Activated naive CD4-positive, alpha-beta T cell treated with anti-CD3 and anti-CD28 coated beads, Interleukin-2, amount 50 U/mL, for 72 hours (primary cell): ENCODE results near the gene NMNAT2. TPM values are rescaled to one million over a fixed set of nuclear protein-coding genes. Genes with fewer than 3 reads are reported as not detected.
"Not testable (repeated sequence)": the region's sequence is repeated elsewhere in the genome, so short reads cannot be mapped to it uniquely, and the experiment has no call there.

ENCODE experiments used
- ATAC-seq, 2 donors: fragments of 150-1000 bp; cut with Tn5 transposase; 2 replicates each; pipeline ENCODE4 v1.10.0; 2021; ENCODE audit warnings: mild to moderate bottlenecking in 2 of 2, moderate library complexity in 2 of 2
- DNase-seq, 2 donors: peaks; one replicate each; pipeline ENCODE4 v3.0.0; 2021 to 2022; ENCODE audit warnings: low spot score in 2 of 2
- H3K27ac Mint-ChIP-seq, 2 donors: one replicate each; pipeline ENCODE4 v1.8.0; 2022; ENCODE audit warnings: mild to moderate bottlenecking in 2 of 2, mixed read lengths in 2 of 2
- H3K36me3 Mint-ChIP-seq, 2 donors: one replicate each; pipeline ENCODE4 v1.8.0; 2022; ENCODE audit warnings: mixed read lengths in 2 of 2
- H3K9me3 Mint-ChIP-seq, 2 donors: one replicate each; pipeline ENCODE4 v1.8.0; 2022; ENCODE audit warnings: mixed read lengths in 2 of 2
- total RNA-seq, 2 donors: library from RNA; stranded (reverse); gene quantifications; one replicate each; pipeline ENCODE4 v1.2.3, GENCODE V29; 2022

NMNAT2 gene
- total RNA-seq, 2 donors from 2014 or later = not detected

DNA sequence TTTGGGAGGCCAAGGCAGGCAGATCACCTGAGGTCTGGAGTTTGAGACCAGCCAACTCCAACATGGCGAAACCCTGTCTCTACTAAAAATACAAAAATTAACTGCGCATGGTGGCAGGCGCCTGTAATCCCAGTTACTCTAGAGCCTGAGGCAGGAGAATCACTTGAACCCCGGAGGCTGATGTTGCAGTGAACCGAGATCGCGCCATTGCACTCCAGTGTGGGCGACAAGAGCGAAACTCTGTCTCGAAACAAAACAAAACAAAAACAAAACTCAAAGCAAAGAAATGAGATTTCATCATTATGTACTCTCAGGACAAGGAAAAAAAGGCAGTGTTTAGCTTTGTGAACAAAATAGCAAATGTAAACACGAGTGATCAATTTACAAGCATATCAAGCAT lies 171.1 kb downstream of the NMNAT2 start:
- Mint-ChIP-seq H3K27ac (no peak overlapping the region), H3K36me3 (no peaks in the 10 kb centered on the region), H3K9me3 (no peaks in the 10 kb centered on the region)
- DNase-seq = no peak
- ATAC-seq = no peak

GRCh38 chr1:183246436-183246835 lies 171.7 kb downstream of the NMNAT2 start:
- ATAC-seq = no peak

DNA sequence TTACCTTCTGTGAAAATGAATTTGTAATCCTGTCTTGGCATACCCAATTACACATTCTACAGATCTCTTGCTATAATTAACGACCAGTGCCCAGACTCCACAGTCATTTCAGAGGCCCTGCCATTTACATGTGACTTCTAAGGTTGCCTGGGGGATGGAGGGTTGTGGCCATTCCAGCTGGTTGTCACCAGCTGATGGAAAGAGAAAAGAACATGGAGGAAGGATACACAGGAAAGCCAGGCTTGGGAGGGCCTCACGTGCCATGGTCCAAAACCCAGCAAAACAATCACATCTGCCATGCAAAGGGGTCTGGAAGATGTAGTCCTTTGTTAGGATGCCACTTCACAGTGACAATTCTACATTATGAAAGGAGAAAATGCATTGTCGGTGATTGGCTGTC lies 172.8 kb downstream of the NMNAT2 start:
- Mint-ChIP-seq H3K27ac (no peak overlapping the region), H3K36me3 (no peaks in the 10 kb centered on the region), H3K9me3 (no peaks in the 10 kb centered on the region)
- ATAC-seq = no peak
- DNase-seq = no peak

More at GRCh38 chr1:183246436-183246835, 171.7 kb downstream of the NMNAT2 start:
- H3K9me3 Mint-ChIP-seq = no peaks in the 10 kb centered on the region
- no peak for DNase-seq
- no peak overlapping the region for H3K27ac Mint-ChIP-seq
- H3K36me3 Mint-ChIP-seq = no peaks in the 10 kb centered on the region

DNA sequence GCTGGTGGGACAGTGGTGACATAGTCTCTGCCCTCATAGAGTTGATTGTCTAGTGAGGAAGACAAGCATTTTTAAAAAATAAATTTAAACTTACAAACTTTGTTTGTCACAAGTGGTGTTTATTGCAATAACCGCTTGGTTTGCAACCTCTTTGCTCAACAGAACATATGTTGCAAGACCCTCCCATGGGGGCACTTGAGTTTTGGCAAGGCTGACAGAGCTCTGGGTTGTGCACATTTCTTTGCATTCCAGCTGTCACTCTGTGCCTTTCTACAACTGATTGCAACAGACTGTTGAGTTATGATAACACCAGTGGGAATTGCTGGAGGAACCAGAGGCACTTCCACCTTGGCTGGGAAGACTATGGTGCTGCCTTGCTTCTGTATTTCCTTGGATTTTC lies 173.7 kb downstream of the NMNAT2 start:
- no peak for DNase-seq
- no peaks in the 10 kb centered on the region for H3K36me3 Mint-ChIP-seq
- no peaks in the 10 kb centered on the region for H3K9me3 Mint-ChIP-seq
- H3K27ac Mint-ChIP-seq = no peak overlapping the region
- ATAC-seq = no peak

DNA sequence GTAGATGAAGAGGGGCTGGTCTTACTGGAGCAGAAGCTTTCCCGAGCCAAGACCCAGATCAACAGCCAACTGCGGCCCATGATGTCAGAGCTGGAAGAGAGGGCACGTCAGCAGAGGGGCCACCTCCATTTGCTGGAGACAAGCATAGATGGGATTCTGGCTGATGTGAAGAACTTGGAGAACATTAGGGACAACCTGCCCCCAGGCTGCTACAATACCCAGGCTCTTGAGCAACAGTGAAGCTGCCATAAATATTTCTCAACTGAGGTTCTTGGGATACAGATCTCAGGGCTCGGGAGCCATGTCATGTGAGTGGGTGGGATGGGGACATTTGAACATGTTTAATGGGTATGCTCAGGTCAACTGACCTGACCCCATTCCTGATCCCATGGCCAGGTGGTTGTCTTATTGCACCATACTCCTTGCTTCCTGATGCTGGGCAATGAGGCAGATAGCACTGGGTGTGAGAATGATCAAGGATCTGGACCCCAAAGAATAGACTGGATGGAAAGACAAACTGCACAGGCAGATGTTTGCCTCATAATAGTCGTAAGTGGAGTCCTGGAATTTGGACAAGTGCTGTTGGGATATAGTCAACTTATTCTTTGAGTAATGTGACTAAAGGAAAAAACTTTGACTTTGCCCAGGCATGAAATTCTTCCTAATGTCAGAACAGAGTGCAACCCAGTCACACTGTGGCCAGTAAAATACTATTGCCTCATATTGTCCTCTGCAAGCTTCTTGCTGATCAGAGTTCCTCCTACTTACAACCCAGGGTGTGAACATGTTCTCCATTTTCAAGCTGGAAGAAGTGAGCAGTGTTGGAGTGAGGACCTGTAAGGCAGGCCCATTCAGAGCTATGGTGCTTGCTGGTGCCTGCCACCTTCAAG lies 174.8 kb downstream of the NMNAT2 start:
- ATAC-seq (no peak), DNase-seq (no peak)
- no peaks in the 10 kb centered on the region for H3K9me3 Mint-ChIP-seq
- H3K27ac Mint-ChIP-seq = peak overlapping the region in 1 of 2 donors; percentile 44
- H3K36me3 Mint-ChIP-seq = no peaks in the 10 kb centered on the region

GRCh38 chr1:183242556-183242955 lies 175.6 kb downstream of the NMNAT2 start:
- Mint-ChIP-seq H3K9me3 (no peaks in the 10 kb centered on the region), H3K36me3 (no peaks in the 10 kb centered on the region), H3K27ac (no peak overlapping the region)
- ATAC-seq (no peak), DNase-seq (no peak)

- ATAC-seq = no peak
- H3K36me3 Mint-ChIP-seq = no peaks in the 10 kb centered on the region
- H3K9me3 Mint-ChIP-seq = no peaks in the 10 kb centered on the region
- no peak overlapping the region for H3K27ac Mint-ChIP-seq
- no peak for DNase-seq
Measured at GRCh38 chr1:183241471-183241870, 176.7 kb downstream of the NMNAT2 start.

DNA sequence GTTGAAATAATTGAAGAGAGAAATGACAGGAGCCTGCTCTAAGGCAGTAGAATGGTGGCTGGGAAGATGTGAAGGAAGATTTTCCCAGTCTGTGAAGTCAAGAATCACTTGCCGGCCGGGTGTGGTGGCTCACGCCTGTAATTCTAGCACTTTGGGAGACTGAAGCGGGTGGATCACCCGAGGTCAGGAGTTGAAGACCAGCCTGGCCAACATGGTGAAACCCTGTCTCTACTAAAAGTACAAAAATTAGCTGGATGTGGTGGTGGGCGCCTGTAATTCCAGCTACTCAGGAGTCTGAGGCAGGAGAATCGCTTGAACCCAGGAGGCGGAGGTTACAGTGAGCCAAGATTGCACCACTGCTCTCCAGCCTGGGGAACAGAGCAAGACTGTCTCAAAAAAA lies 177.3 kb downstream of the NMNAT2 start:
- DNase-seq, ATAC-seq, H3K9me3 Mint-ChIP-seq, H3K36me3 Mint-ChIP-seq: not testable (repeated sequence)
- H3K27ac Mint-ChIP-seq = peak overlapping the region in 1 of 2 donors; percentile 28

DNA sequence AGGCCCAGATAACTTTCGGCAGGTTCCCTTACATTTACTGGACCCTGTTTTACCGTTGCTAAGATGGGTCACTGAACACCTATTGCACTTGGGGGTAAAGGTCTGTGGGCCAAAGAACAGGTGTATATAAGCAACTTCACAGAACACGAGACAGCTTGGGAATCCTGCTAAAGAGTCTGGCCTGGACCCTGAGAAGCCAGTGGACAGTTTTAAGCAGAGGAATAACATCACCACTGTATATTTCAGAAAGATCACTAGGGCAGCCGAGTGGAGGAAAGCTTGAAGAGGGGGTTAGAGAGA lies 177.7 kb downstream of the NMNAT2 start:
- no peak for DNase-seq
- ATAC-seq = no peak
- Mint-ChIP-seq H3K36me3 (no peaks in the 10 kb centered on the region), H3K9me3 (no peaks in the 10 kb centered on the region), H3K27ac (peak overlapping the region in 1 of 2 donors; percentile 28)

GRCh38 chr1:183239793-183240525 lies 178.2 kb downstream of the NMNAT2 start:
- ATAC-seq (no peak), DNase-seq (no peak)
- H3K27ac Mint-ChIP-seq = peak overlapping the region in 1 of 2 donors; percentile 28
- no peaks in the 10 kb centered on the region for H3K36me3 Mint-ChIP-seq
- H3K9me3 Mint-ChIP-seq = no peaks in the 10 kb centered on the region

GRCh38 chr1:183239220-183239742 lies 178.9 kb downstream of the NMNAT2 start:
- DNase-seq = no peak
- no peak overlapping the region for H3K27ac Mint-ChIP-seq
- H3K36me3 Mint-ChIP-seq = no peaks in the 10 kb centered on the region
- no peaks in the 10 kb centered on the region for H3K9me3 Mint-ChIP-seq
- no peak for ATAC-seq

- no peaks in the 10 kb centered on the region for H3K9me3 Mint-ChIP-seq
- ATAC-seq (no peak), DNase-seq (no peak)
- no peak overlapping the region for H3K27ac Mint-ChIP-seq
- H3K36me3 Mint-ChIP-seq = no peaks in the 10 kb centered on the region
Measured at GRCh38 chr1:183238071-183238470, 180.1 kb downstream of the NMNAT2 start.

- no peaks in the 10 kb centered on the region for H3K9me3 Mint-ChIP-seq
- DNase-seq (no peak), ATAC-seq (no peak)
- H3K27ac Mint-ChIP-seq = no peak overlapping the region
- no peaks in the 10 kb centered on the region for H3K36me3 Mint-ChIP-seq
Measured at GRCh38 chr1:183237046-183237445, 181.1 kb downstream of the NMNAT2 start.

GRCh38 chr1:183236158-183236725 lies 181.9 kb downstream of the NMNAT2 start:
- ATAC-seq (no peak), DNase-seq (no peak)
- Mint-ChIP-seq H3K27ac (no peak overlapping the region), H3K36me3 (no peaks in the 10 kb centered on the region), H3K9me3 (no peaks in the 10 kb centered on the region)

DNA sequence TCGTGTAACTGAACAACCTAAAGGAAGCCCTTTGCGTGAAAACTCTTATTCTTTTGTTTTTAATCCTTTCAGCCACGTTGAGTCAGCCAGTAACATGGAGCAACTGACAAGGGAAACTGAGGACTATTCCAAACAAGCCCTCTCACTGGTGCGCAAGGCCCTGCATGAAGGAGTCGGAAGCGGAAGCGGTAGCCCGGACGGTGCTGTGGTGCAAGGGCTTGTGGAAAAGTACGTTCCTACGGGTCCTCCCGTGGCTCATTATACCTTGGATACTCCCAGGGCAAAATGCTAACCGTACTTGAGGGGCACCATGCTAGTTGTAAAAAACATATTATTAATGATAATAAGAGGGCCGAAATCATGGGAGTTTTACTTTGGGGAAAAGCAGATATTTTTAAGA lies 182.7 kb downstream of the NMNAT2 start:
- DNase-seq (no peak), ATAC-seq (no peak)
- no peaks in the 10 kb centered on the region for H3K36me3 Mint-ChIP-seq
- H3K27ac Mint-ChIP-seq = no peak overlapping the region
- H3K9me3 Mint-ChIP-seq = no peaks in the 10 kb centered on the region

DNA sequence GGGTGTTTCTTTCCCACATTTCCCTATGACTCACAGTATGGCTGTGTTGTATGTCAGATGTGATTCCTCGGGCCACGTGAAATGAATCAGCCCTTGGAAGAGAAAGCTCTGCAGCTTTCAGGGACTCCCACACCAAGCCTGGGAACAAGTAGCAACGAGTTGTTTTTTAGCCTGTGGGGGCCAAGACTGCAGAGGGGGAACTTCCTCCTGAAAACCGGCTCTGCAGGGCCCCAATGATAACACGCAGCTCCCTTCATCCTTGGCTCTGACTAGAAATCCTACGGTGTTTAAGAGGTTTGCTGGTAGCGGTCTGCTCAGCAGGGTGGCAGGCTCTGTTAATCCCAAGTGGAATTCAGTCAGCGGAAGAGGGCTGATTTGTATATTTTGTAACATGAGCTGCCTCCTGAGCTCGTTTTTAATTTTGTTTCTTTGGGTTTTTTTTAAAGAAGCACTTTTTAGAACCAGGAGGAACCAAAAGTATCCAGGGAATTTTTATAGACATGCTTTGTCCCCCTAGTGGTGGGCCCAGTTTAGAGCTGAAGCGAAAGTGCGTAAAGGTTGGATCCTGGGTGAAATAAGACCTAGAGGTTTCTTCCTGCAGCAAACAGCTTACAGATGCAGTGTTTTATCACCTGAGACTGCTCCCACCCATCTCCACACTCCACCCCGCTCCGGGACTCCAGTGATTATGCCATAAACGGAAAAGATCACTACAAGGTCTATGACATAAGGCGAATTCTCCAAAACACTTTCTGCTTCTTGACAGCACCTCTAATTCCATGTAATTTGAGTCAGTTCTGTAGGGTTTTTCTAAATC lies 183.3 kb downstream of the NMNAT2 start:
- no peaks in the 10 kb centered on the region for H3K36me3 Mint-ChIP-seq
- H3K27ac Mint-ChIP-seq = no peak overlapping the region
- H3K9me3 Mint-ChIP-seq = no peaks in the 10 kb centered on the region
- no peak for DNase-seq
- no peak for ATAC-seq

- no peak for DNase-seq
- Mint-ChIP-seq H3K36me3 (no peaks in the 10 kb centered on the region), H3K9me3 (no peaks in the 10 kb centered on the region), H3K27ac (no peak overlapping the region)
- no peak for ATAC-seq
Measured at GRCh38 chr1:183233113-183233512, 185.1 kb downstream of the NMNAT2 start.
